Measurements from ENCODE around the gene PRPF18. TPM values are rescaled to one million over a fixed set of nuclear protein-coding genes. Genes with fewer than 3 reads are reported as not detected.

The PRPF18 gene
- total RNA-seq, 1 experiment from 2014 or later: 21.9 TPM

- intact Hi-C loops (cut with micrococcal nuclease; ENCODE audit: unreplicated experiment): no loop called here
- no peak for DNase-seq (ENCODE audit: low spot score)
- H3K36me3 ChIP-seq (ENCODE audit: insufficient read depth, low read length, poor library complexity, severe bottlenecking): no peaks in the 10 kb centered on the region
- ChIA-PET CTCF (no interaction called here), POLR2A (ENCODE audit: low non-redundant PET) (no interaction called here)
- H3K27ac ChIP-seq (ENCODE audit: low read depth, low read length, poor library complexity, severe bottlenecking): no peak overlapping the region
- no TSS peak for BruUV-seq (replicated peaks)
- no peaks in the 10 kb centered on the region for H3K27me3 ChIP-seq (replicated peaks; ENCODE audit: insufficient read depth, low read depth, low read length, poor library complexity)
- H3K4me3 ChIP-seq (ENCODE audit: low read depth, low read length, poor library complexity, severe bottlenecking): no peak overlapping the region
- no peaks in the 10 kb centered on the region for H3K9me3 ChIP-seq (ENCODE audit: low read depth, low read length, poor library complexity, severe bottlenecking)
- no peaks in the 10 kb centered on the region for H3K4me1 ChIP-seq (ENCODE audit: insufficient read depth, low read length, poor library complexity, severe bottlenecking)
- no peak for TF ChIP-seq EZH2 (IDR thresholded peaks at IDR 0.05; ENCODE audit: borderline replicate concordance, low read depth, low read length, poor library complexity, severe bottlenecking)
These were observed 40.9 kb downstream of the PRPF18 start for GRCh38 chr10:13627459-13628310.

DNA sequence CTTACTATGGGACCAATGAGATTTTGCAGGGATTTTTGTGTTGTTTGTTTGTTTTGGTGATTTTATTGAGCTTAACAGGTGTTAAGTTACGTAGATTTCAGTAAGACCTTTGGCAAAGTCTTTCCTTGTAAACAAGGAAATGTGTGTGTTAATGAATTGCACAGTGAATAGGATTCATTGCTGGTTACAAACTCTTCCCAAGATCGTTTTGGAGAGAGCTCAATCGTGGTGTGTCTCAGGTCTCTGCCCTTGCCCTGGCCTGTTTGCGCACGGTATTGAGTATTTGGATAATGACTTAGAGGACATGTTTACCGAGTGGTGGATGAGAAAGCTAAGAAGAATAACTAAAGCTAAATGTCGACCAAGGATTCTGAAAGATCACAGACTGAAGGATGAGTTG, 41.9 kb downstream of the PRPF18 start:
- POLR2A ChIA-PET (ENCODE audit: low non-redundant PET): no interaction called here
- Histone ChIP-seq H3K9me3 (ENCODE audit: low read depth, low read length, poor library complexity, severe bottlenecking) (no peaks in the 10 kb centered on the region), H3K27ac (ENCODE audit: low read depth, low read length, poor library complexity, severe bottlenecking) (no peak overlapping the region), H3K4me3 (ENCODE audit: low read depth, low read length, poor library complexity, severe bottlenecking) (no peak overlapping the region), H3K27me3 (replicated peaks; ENCODE audit: insufficient read depth, low read depth, low read length, poor library complexity) (no peaks in the 10 kb centered on the region), H3K4me1 (ENCODE audit: insufficient read depth, low read length, poor library complexity, severe bottlenecking) (no peaks in the 10 kb centered on the region), H3K36me3 (ENCODE audit: insufficient read depth, low read length, poor library complexity, severe bottlenecking) (no peaks in the 10 kb centered on the region)
- CTCF ChIA-PET: no interaction called here
- BruUV-seq (replicated peaks): no TSS peak
- DNase-seq (ENCODE audit: low spot score): no peak
- intact Hi-C loops (cut with micrococcal nuclease; ENCODE audit: unreplicated experiment): no loop called here
- TF ChIP-seq, protein P1, sequence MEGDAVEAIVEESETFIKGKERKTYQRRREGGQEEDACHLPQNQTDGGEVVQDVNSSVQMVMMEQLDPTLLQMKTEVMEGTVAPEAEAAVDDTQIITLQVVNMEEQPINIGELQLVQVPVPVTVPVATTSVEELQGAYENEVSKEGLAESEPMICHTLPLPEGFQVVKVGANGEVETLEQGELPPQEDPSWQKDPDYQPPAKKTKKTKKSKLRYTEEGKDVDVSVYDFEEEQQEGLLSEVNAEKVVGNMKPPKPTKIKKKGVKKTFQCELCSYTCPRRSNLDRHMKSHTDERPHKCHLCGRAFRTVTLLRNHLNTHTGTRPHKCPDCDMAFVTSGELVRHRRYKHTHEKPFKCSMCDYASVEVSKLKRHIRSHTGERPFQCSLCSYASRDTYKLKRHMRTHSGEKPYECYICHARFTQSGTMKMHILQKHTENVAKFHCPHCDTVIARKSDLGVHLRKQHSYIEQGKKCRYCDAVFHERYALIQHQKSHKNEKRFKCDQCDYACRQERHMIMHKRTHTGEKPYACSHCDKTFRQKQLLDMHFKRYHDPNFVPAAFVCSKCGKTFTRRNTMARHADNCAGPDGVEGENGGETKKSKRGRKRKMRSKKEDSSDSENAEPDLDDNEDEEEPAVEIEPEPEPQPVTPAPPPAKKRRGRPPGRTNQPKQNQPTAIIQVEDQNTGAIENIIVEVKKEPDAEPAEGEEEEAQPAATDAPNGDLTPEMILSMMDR (conservative IDR thresholded peaks at IDR 0.05; ENCODE audit: low read depth, low read length): no peak
- no peak for TF ChIP-seq EZH2 (IDR thresholded peaks at IDR 0.05; ENCODE audit: borderline replicate concordance, low read depth, low read length, poor library complexity, severe bottlenecking)

DNA sequence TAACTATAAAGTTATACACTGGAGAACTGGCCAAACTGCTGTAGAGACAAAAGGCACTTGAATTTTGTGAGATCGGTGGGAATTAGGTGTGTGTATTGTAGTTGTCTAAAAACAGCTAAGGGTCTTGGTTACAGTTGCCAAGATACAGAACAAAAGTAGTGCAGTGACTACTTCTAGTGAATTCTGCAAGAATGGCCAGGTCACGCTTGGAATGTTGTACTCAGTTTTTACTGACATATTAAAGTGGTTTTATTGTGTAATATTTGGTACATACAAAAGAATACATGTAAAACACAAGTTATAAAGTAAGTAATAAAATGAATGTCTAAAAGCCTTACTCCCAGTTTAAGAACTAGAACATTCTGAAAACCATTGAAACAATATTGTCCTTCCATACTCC, 42.4 kb downstream of the PRPF18 start:
- no peak for DNase-seq (ENCODE audit: low spot score)
- Histone ChIP-seq H3K36me3 (ENCODE audit: insufficient read depth, low read length, poor library complexity, severe bottlenecking) (no peaks in the 10 kb centered on the region), H3K9me3 (ENCODE audit: low read depth, low read length, poor library complexity, severe bottlenecking) (no peaks in the 10 kb centered on the region), H3K4me1 (ENCODE audit: insufficient read depth, low read length, poor library complexity, severe bottlenecking) (no peaks in the 10 kb centered on the region), H3K4me3 (ENCODE audit: low read depth, low read length, poor library complexity, severe bottlenecking) (no peak overlapping the region), H3K27ac (ENCODE audit: low read depth, low read length, poor library complexity, severe bottlenecking) (no peak overlapping the region), H3K27me3 (replicated peaks; ENCODE audit: insufficient read depth, low read depth, low read length, poor library complexity) (no peaks in the 10 kb centered on the region)
- BruUV-seq (replicated peaks): no TSS peak
- CTCF ChIA-PET: no interaction called here
- TF ChIP-seq EZH2 (IDR thresholded peaks at IDR 0.05; ENCODE audit: borderline replicate concordance, low read depth, low read length, poor library complexity, severe bottlenecking): no peak
- TF ChIP-seq, protein P1 (conservative IDR thresholded peaks at IDR 0.05; ENCODE audit: low read depth, low read length): no peak
- intact Hi-C loops (cut with micrococcal nuclease; ENCODE audit: unreplicated experiment): no loop called here
- POLR2A ChIA-PET (ENCODE audit: low non-redundant PET): no interaction called here

- Histone ChIP-seq H3K27ac (ENCODE audit: low read depth, low read length, poor library complexity, severe bottlenecking) (no peak overlapping the region), H3K36me3 (ENCODE audit: insufficient read depth, low read length, poor library complexity, severe bottlenecking) (no peaks in the 10 kb centered on the region), H3K27me3 (replicated peaks; ENCODE audit: insufficient read depth, low read depth, low read length, poor library complexity) (no peaks in the 10 kb centered on the region), H3K9me3 (ENCODE audit: low read depth, low read length, poor library complexity, severe bottlenecking) (no peaks in the 10 kb centered on the region), H3K4me1 (ENCODE audit: insufficient read depth, low read length, poor library complexity, severe bottlenecking) (no peaks in the 10 kb centered on the region), H3K4me3 (ENCODE audit: low read depth, low read length, poor library complexity, severe bottlenecking) (no peak overlapping the region)
- intact Hi-C loops (cut with micrococcal nuclease; ENCODE audit: unreplicated experiment): no loop called here
- no peak for DNase-seq (ENCODE audit: low spot score)
- TF ChIP-seq EZH2 (IDR thresholded peaks at IDR 0.05; ENCODE audit: borderline replicate concordance, low read depth, low read length, poor library complexity, severe bottlenecking): no peak
- TF ChIP-seq, protein P1 (conservative IDR thresholded peaks at IDR 0.05; ENCODE audit: low read depth, low read length): no peak
- ChIA-PET CTCF (no interaction called here), POLR2A (ENCODE audit: low non-redundant PET) (no interaction called here)
- BruUV-seq (replicated peaks): no TSS peak
These were observed 43.5 kb downstream of the PRPF18 start for GRCh38 chr10:13630231-13630630.
